IMR-90 (cell line): Measurements from ENCODE around the gene RAD51D. TPM values are rescaled to one million over a fixed set of nuclear protein-coding genes. Genes with fewer than 3 reads are reported as not detected.

ENCODE experiments used
- ATAC-seq: fragments of 200-7000 bp; cut with Tn5 transposase; 2 replicates; pipeline ENCODE4 v1.9.1; 2020; ENCODE audit warnings: low read depth, mild to moderate bottlenecking, moderate library complexity
- BruUV-seq: library from RNA; stranded (reverse); fragments of 400-500 nt; replicated peaks from 2 replicates; lab custom pipeline; 2021; lab: Mats Ljungman, UMichigan
- CTCF ChIA-PET: fragments of 300-600 bp; formaldehyde crosslinking; extraction: SDS; loops from one replicate; lab custom pipeline; 2021; ENCODE audit warnings: antibody characterized with exemption; lab: Yijun Ruan, JAX
- POLR2A ChIA-PET: fragments of 300-600 bp; sonication (Branson Sonifier 250); formaldehyde crosslinking; loops from one replicate; lab custom pipeline; 2022; ENCODE audit warnings: antibody characterized with exemption; ENCODE audit not compliant: unreplicated experiment; lab: Charles Lee
- DNase-seq: peaks from one replicate; pipeline ENCODE4 v3.0.0; 2013
- H2AFZ ChIP-seq: replicated peaks from 2 replicates; pipeline ENCODE3; 2013; ENCODE audit warnings: low read length, mild to moderate bottlenecking; ENCODE audit not compliant: poor library complexity
- H2AK5ac ChIP-seq: 2 replicates; pipeline ENCODE4 v1.6.1; 2013; ENCODE audit warnings: low read depth, low read length, inconsistent platforms
- H2AK9ac ChIP-seq: replicated peaks from 2 replicates; pipeline ENCODE3; 2013; ENCODE audit warnings: mild to moderate bottlenecking, low read depth, low read length, moderate library complexity; ENCODE audit not compliant: poor library complexity
- H2BK120ac ChIP-seq: 2 replicates; pipeline ENCODE4 v1.6.1; 2013; ENCODE audit warnings: low read depth, low read length, inconsistent platforms
- H2BK15ac ChIP-seq: 3 replicates; pipeline ENCODE4 v1.6.1; 2013; ENCODE audit warnings: low read depth, low read length, inconsistent platforms
- H2BK20ac ChIP-seq: 2 replicates; pipeline ENCODE4 v1.6.1; 2013; ENCODE audit warnings: low read depth, mild to moderate bottlenecking, inconsistent platforms, low read length, moderate library complexity
- H2BK5ac ChIP-seq: 2 replicates; pipeline ENCODE4 v1.6.1; 2013; ENCODE audit warnings: mild to moderate bottlenecking, low read depth, low read length, inconsistent platforms; ENCODE audit not compliant: poor library complexity, severe bottlenecking
- H3K14ac ChIP-seq: replicated peaks from 2 replicates; pipeline ENCODE4 v1.6.1; 2013; ENCODE audit warnings: low read depth, low read length, inconsistent platforms
- H3K18ac ChIP-seq: 2 replicates; pipeline ENCODE4 v1.6.1; 2013; ENCODE audit warnings: low read depth, low read length, control low read depth
- H3K23ac ChIP-seq: 2 replicates; pipeline ENCODE4 v1.6.1; 2013; ENCODE audit warnings: low read depth, low read length, inconsistent platforms
- H3K27ac ChIP-seq: 2 replicates; pipeline ENCODE4 v1.5.1; 2013; ENCODE audit warnings: mild to moderate bottlenecking, control low read depth, low read length; ENCODE audit not compliant: insufficient read depth
- H3K27me3 ChIP-seq: 2 replicates; pipeline ENCODE4 v1.6.1; 2013; ENCODE audit warnings: low read length; ENCODE audit not compliant: control insufficient read depth, insufficient read depth
- H3K36me3 ChIP-seq: 2 replicates; pipeline ENCODE4 v1.6.1; 2013; ENCODE audit warnings: low read length, mixed read lengths; ENCODE audit not compliant: control insufficient read depth, insufficient read depth
- H3K4ac ChIP-seq: 2 replicates; pipeline ENCODE4 v1.6.1; 2013; ENCODE audit warnings: low read depth, low read length, inconsistent platforms
- H3K4me1 ChIP-seq: 2 replicates; pipeline ENCODE4 v1.6.1; 2013; ENCODE audit warnings: low read length, mixed read lengths; ENCODE audit not compliant: control insufficient read depth, insufficient read depth
- H3K4me2 ChIP-seq: 2 replicates; pipeline ENCODE4 v1.6.1; 2013; ENCODE audit warnings: low read depth, mild to moderate bottlenecking, control low read depth, low read length, moderate library complexity
- H3K4me3 ChIP-seq: 2 replicates; pipeline ENCODE4 v1.5.1; 2013; ENCODE audit warnings: low read depth, mild to moderate bottlenecking, control low read depth, low read length, moderate library complexity; ENCODE audit not compliant: insufficient read depth
- H3K56ac ChIP-seq: 2 replicates; pipeline ENCODE4 v1.6.1; 2013; ENCODE audit warnings: low read length, inconsistent platforms; ENCODE audit not compliant: insufficient read depth; ENCODE audit errors: extremely low read depth
- H3K79me1 ChIP-seq, 2 experiments: 2 replicates each; pipeline ENCODE4 v1.6.1; 2013; ENCODE audit warnings: low read length in 2 of 2, inconsistent platforms in 1 of 2, low read depth in 1 of 2
- H3K9ac ChIP-seq: 2 replicates; pipeline ENCODE4 v1.6.1; 2013; ENCODE audit warnings: low read depth, low read length, control low read depth
- H3K9me1 ChIP-seq: 2 replicates; pipeline ENCODE4 v1.6.1; 2013; ENCODE audit warnings: low read length, inconsistent platforms; ENCODE audit not compliant: insufficient read depth
- H3K9me3 ChIP-seq: 2 replicates; pipeline ENCODE4 v1.6.1; 2013; ENCODE audit warnings: low read length; ENCODE audit not compliant: control insufficient read depth, insufficient read depth
- H4K20me1 ChIP-seq: 2 replicates; pipeline ENCODE4 v1.6.1; 2013; ENCODE audit warnings: low read length, inconsistent platforms; ENCODE audit not compliant: insufficient read depth
- H4K5ac ChIP-seq: 2 replicates; pipeline ENCODE4 v1.6.1; 2013; ENCODE audit warnings: mild to moderate bottlenecking, low read depth, low read length, control low read depth
- H4K8ac ChIP-seq, 2 experiments: 2 replicates each; pipeline ENCODE4 v1.6.1; 2013; ENCODE audit warnings: low read depth in 2 of 2, low read length in 2 of 2, control low read depth in 1 of 2, inconsistent platforms in 1 of 2
- H4K91ac ChIP-seq: 2 replicates; pipeline ENCODE4 v1.6.1; 2013; ENCODE audit warnings: low read depth, low read length, inconsistent platforms; ENCODE audit not compliant: insufficient read depth
- BHLHE40 ChIP-seq: fragments of 150-350 bp; IDR thresholded peaks from 2 replicates; pipeline ENCODE4 v1.6.1; 2016; ENCODE audit warnings: mild to moderate bottlenecking, low read depth, low read length
- CEBPB ChIP-seq: IDR thresholded peaks from 2 replicates; pipeline ENCODE4 v1.6.1; 2012; ENCODE audit warnings: low read depth, low read length, improper control_type of control experiment
- CHD1 ChIP-seq: IDR thresholded peaks from 2 replicates; pipeline ENCODE4 v1.6.1; 2012; ENCODE audit warnings: low read depth, low read length, improper control_type of control experiment
- CTCF ChIP-seq: conservative IDR thresholded peaks from 2 replicates; pipeline ENCODE4 v1.5.1; 2012; ENCODE audit warnings: mild to moderate bottlenecking, low read depth, low read length, improper control_type of control experiment
- ELK1 ChIP-seq: fragments of 150-350 bp; IDR thresholded peaks from 2 replicates; pipeline ENCODE4 v1.6.1; 2016; ENCODE audit warnings: low read depth, mild to moderate bottlenecking, low read length, moderate library complexity, borderline replicate concordance
- FOS ChIP-seq: fragments of 150-350 bp; IDR thresholded peaks from 2 replicates; pipeline ENCODE4 v1.6.1; 2016; ENCODE audit warnings: low read depth, low read length
- MAFK ChIP-seq: IDR thresholded peaks from 2 replicates; pipeline ENCODE4 v1.6.1; 2012; ENCODE audit warnings: low read depth, low read length, improper control_type of control experiment
- MAZ ChIP-seq: IDR thresholded peaks from 2 replicates; pipeline ENCODE4 v1.6.1; 2012; ENCODE audit warnings: low read depth, mild to moderate bottlenecking, low read length, improper control_type of control experiment, moderate library complexity, borderline replicate concordance
- MXI1 ChIP-seq: IDR thresholded peaks from 2 replicates; pipeline ENCODE4 v1.6.1; 2012; ENCODE audit warnings: low read depth, mild to moderate bottlenecking, low read length, moderate library complexity, borderline replicate concordance
- NFE2L2 ChIP-seq: fragments of 150-350 bp; IDR thresholded peaks from 2 replicates; pipeline ENCODE4 v1.6.1; 2016; ENCODE audit warnings: low read depth, mild to moderate bottlenecking, low read length
- POLR2A ChIP-seq: IDR thresholded peaks from 2 replicates; pipeline ENCODE4 v1.6.1; 2012; ENCODE audit warnings: mild to moderate bottlenecking, low read depth, low read length
- RAD21 ChIP-seq: IDR thresholded peaks from 2 replicates; pipeline ENCODE4 v1.6.1; 2012; ENCODE audit warnings: low read length, improper control_type of control experiment
- RCOR1 ChIP-seq: IDR thresholded peaks from 2 replicates; pipeline ENCODE4 v1.6.1; 2012; ENCODE audit warnings: mild to moderate bottlenecking, low read length, improper control_type of control experiment; ENCODE audit not compliant: insufficient replicate concordance
- RFX5 ChIP-seq: IDR thresholded peaks from 2 replicates; pipeline ENCODE4 v1.8.0; 2012; ENCODE audit warnings: low read depth, mild to moderate bottlenecking, low read length, moderate library complexity
- SMC3 ChIP-seq: fragments of 150-350 bp; IDR thresholded peaks from 2 replicates; pipeline ENCODE4 v1.6.1; 2016; ENCODE audit warnings: low read depth, mild to moderate bottlenecking, antibody characterized with exemption, low read length, moderate library complexity
- USF2 ChIP-seq: fragments of 150-350 bp; IDR thresholded peaks from 2 replicates; pipeline ENCODE4 v1.6.1; 2017; ENCODE audit warnings: mild to moderate bottlenecking, antibody characterized with exemption, low read length, low read depth
- WGBS, 2 experiments: methylation state at CpG; one replicate each; pipeline versions ENCODE4 v1.1.5 to v1.1.7; 2013; ENCODE audit warnings: missing lambda C conversion rate in 2 of 2; ENCODE audit not compliant: insufficient read length in 1 of 2; ENCODE audit errors: extremely low coverage in 2 of 2; 5-methylcytosine and 5-hydroxymethylcytosine counted together
- dilution Hi-C: fragments of 300-500 bp; cut with HindIII; formaldehyde crosslinking; loops from one replicate; pipeline ENCODE4 v1.14.3; 2018; ENCODE audit warnings: low sequenced_read_pairs; ENCODE audit not compliant: unreplicated experiment
- in situ Hi-C: fragments of 300-500 bp; cut with MboI; formaldehyde crosslinking; loops from 3 replicates; pipeline ENCODE4 v1.14.3; 2019; ENCODE audit warnings: low sequenced_read_pairs, inconsistent platforms, mixed read lengths
- intact Hi-C: fragments of 100-400 bp; cut with micrococcal nuclease; formaldehyde crosslinking; loops from 2 replicates; pipeline ENCODE4 v1.10.0; 2022
- polyA plus RNA-seq, 3 experiments: library from polyadenylated mRNA; depleted of rRNA; stranded (reverse); fragments of >200 nt; gene quantifications; 2 replicates each; pipeline ENCODE4 v1.2.3, GENCODE V29; 2012; ENCODE audit warnings: low replicate concordance in 1 of 3
- total RNA-seq: library from RNA; depleted of rRNA; stranded (reverse); fragments of >200 nt; gene quantifications from 2 replicates; pipeline ENCODE4 v1.2.3, GENCODE V29; 2012

The RAD51D gene
- total and polyA plus RNA-seq, 2 of the 4 experiments (the other 2 are of a cell fraction) = 10.8 to 12.7 TPM

GRCh38 chr17:35101725-35102124 lies 17.9 kb downstream of the RAD51D start:
- Histone ChIP-seq H3K56ac (no peak overlapping the region), H3K4me1 (no peaks in the 10 kb centered on the region), H3K4me2 (no peak overlapping the region), H4K8ac (no peak overlapping the region), H4K5ac (no peak overlapping the region), H3K14ac (no peak overlapping the region), H2BK120ac (no peak overlapping the region), H2BK20ac (no peak overlapping the region), H2BK5ac (no peak overlapping the region), H2AFZ (no peak overlapping the region), H4K91ac (no peak overlapping the region), H3K4me3 (no peak overlapping the region), H3K9ac (no peak overlapping the region), H3K36me3 (peaks cover 43% of the 10 kb centered on the region), H3K79me1 (peaks cover 0 to 3% of the 10 kb centered on the region in 2 experiments; a peak in 1 of 4 replicates), H3K9me3 (no peaks in the 10 kb centered on the region), H2AK5ac (no peak overlapping the region), H3K4ac (no peak overlapping the region), H3K27ac (no peak overlapping the region), H2BK15ac (no peak overlapping the region), H2AK9ac (no peak overlapping the region), H3K18ac (no peak overlapping the region), H3K9me1 (no peaks in the 10 kb centered on the region; the same call in 1 of the 2 replicates), H3K27me3 (no peaks in the 10 kb centered on the region), H3K23ac (no peak overlapping the region), H4K20me1 (no peaks in the 10 kb centered on the region)
- TF ChIP-seq SMC3 (no peak), CEBPB (no peak), FOS (no peak), MXI1 (no peak), USF2 (no peak), BHLHE40 (no peak), RFX5 (no peak), POLR2A (no peak), CHD1 (no peak), NFE2L2 (no peak), CTCF (no peak), MAZ (no peak), ELK1 (no peak), MAFK (no peak), RCOR1 (no peak), RAD21 (no peak)
- no peak for ATAC-seq
- WGBS, 2 experiments = no CpG with 5 or more reads among the region's 2 CpGs
- POLR2A ChIA-PET = no interaction called here
- dilution Hi-C loops = no loop called here
- DNase-seq = no peak
- in situ Hi-C loops = loop anchor here (25.0 kb wide), 2 partner anchors 464 to 839 kb away; partner anchors contain the start of genes CCL2 and CCL7
- CTCF ChIA-PET = no interaction called here
- BruUV-seq = no TSS peak
- intact Hi-C loops = no loop called here
